Measurements from ENCODE around the gene PREX1. TPM values are rescaled to one million over a fixed set of nuclear protein-coding genes. Genes with fewer than 3 reads are reported as not detected.

PREX1 gene
- total RNA-seq, 4 donors from 2014 or later: 9.9 to 150 (median 18.4) TPM

DNA sequence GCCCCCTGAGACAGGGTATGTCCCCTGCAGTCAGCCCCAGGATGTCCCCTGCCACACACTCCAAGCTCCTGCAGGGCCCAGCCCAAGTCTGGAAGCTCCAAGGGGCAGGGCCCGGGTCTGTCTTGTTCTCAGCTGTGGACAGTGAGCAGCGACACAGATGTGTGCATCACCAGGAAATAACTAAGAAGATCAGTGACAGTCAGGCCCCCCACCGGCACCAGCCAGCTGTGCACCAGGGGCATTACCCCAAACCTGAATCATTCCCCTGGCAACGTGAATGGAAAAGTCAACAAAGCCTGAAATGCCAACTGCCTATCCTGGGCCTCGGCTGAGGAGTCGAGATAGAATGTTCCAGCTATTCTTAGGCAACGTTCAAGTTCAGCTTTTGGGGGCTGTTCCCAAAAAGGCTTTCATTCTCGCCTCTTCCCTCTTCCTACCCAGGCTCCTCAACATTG lies 105.0 kb downstream of the PREX1 start:
- peak overlapping the region; percentile 62 to 82 (median 70) for H3K27ac ChIP-seq
- no peak overlapping the region for H3K4me3 ChIP-seq
- no peak for TF ChIP-seq POLR2A (IDR thresholded peaks at IDR 0.05)
- TF ChIP-seq, protein P1, sequence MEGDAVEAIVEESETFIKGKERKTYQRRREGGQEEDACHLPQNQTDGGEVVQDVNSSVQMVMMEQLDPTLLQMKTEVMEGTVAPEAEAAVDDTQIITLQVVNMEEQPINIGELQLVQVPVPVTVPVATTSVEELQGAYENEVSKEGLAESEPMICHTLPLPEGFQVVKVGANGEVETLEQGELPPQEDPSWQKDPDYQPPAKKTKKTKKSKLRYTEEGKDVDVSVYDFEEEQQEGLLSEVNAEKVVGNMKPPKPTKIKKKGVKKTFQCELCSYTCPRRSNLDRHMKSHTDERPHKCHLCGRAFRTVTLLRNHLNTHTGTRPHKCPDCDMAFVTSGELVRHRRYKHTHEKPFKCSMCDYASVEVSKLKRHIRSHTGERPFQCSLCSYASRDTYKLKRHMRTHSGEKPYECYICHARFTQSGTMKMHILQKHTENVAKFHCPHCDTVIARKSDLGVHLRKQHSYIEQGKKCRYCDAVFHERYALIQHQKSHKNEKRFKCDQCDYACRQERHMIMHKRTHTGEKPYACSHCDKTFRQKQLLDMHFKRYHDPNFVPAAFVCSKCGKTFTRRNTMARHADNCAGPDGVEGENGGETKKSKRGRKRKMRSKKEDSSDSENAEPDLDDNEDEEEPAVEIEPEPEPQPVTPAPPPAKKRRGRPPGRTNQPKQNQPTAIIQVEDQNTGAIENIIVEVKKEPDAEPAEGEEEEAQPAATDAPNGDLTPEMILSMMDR (IDR thresholded peaks at IDR 0.05): no peak
- H3K4me1 ChIP-seq: peaks cover 0 to 50% (median 36%) of the 10 kb centered on the region in 4 donors
- no peaks in the 10 kb centered on the region for H3K27me3 ChIP-seq
- no peaks in the 10 kb centered on the region for H3K9me3 ChIP-seq
- DNase-seq: peak in 2 of 3 donors; percentile 56 to 64
- peaks cover 0 to 2% (median 0%) of the 10 kb centered on the region in 3 donors for H3K36me3 ChIP-seq

DNA sequence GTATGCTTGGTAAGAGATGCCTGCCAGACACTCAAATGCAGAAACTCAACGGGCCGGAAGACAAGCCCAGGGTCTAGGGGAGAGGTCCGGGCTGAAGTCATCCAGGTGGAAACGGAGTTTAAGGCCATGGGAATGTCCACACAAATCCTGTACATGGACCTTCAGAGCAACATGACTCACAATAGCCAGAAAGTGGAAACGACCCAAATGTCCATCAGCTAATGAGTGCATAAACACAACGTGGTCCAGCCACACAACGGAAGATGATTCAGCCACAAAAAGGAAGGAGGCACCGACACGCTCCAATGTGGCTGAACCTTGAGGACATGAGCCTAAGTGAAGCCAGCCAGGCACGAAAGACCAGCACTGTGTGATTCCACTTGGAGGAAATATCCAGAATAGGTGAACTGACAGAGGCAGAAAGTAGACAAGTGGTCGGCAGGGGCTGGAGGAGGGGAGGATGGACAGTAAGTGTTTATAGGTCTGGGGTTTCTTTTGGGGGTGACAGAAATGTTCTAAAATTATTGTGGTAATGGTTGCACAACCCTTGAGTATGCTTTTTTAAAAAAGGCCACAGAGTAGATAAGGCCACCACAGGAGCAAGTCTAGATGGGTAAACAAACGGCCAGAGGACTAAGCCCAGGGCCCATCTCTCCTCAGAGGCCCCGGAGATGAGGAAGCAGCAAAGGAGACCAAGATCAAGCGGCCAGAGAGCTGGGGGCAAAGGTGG lies 105.6 kb downstream of the PREX1 start:
- no peaks in the 10 kb centered on the region for H3K9me3 ChIP-seq
- H3K36me3 ChIP-seq: peaks cover 0 to 3% (median 0%) of the 10 kb centered on the region in 3 donors
- TF ChIP-seq, protein P1 (IDR thresholded peaks at IDR 0.05): no peak
- no peak for TF ChIP-seq POLR2A (IDR thresholded peaks at IDR 0.05)
- peak in 2 of 3 donors; percentile 79 to 82 for DNase-seq
- peak overlapping the region; percentile 62 to 82 (median 70) for H3K27ac ChIP-seq
- H3K4me1 ChIP-seq: peaks cover 0 to 51% (median 38%) of the 10 kb centered on the region in 4 donors
- H3K27me3 ChIP-seq: no peaks in the 10 kb centered on the region
- peak overlapping the region in 1 of 4 donors; percentile 2 for H3K4me3 ChIP-seq

DNA sequence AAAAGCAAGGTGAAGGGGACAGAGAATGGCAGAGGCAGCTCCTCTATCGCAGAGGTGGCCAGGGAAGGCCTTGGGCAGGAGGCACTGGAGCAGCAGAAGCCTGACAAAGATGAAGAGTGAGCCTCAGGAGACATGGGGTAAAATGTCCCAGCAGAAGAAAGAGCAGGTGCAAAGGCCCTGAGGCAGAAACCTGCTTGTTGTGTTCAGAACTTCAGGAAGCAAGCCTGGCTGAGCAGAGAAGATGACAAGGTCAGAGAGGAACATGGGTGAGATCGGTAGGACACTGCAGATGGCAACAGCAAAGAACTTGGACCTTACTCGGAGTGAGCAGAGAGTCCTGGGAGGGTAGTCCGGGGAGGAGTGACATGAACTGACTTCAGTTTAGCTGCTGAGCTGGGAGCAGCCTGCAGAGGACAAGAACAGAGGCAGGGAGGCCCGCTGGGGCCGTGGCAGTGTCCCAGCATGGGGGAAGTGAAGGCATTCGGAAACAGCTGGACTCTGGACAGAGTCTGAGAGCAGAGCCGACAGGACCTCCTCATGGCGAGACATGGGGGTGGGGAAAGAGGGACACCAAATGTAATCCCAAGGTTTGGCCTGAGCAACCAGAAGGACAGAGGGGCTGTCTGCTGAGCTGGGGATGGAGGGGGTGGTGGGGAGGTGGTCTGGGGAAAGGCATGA lies 106.3 kb downstream of the PREX1 start:
- peak in 2 of 3 donors; percentile 44 to 62 for DNase-seq
- Histone ChIP-seq H3K36me3 (peaks cover 0 to 3% (median 0%) of the 10 kb centered on the region in 3 donors), H3K4me1 (peaks cover 0 to 58% (median 45%) of the 10 kb centered on the region in 4 donors), H3K4me3 (peak overlapping the region in 1 of 4 donors; percentile 2), H3K27me3 (no peaks in the 10 kb centered on the region), H3K27ac (peak overlapping the region; percentile 62 to 82 (median 70)), H3K9me3 (no peaks in the 10 kb centered on the region)
- TF ChIP-seq, protein P1 (IDR thresholded peaks at IDR 0.05): no peak
- TF ChIP-seq POLR2A (IDR thresholded peaks at IDR 0.05): no peak

DNA sequence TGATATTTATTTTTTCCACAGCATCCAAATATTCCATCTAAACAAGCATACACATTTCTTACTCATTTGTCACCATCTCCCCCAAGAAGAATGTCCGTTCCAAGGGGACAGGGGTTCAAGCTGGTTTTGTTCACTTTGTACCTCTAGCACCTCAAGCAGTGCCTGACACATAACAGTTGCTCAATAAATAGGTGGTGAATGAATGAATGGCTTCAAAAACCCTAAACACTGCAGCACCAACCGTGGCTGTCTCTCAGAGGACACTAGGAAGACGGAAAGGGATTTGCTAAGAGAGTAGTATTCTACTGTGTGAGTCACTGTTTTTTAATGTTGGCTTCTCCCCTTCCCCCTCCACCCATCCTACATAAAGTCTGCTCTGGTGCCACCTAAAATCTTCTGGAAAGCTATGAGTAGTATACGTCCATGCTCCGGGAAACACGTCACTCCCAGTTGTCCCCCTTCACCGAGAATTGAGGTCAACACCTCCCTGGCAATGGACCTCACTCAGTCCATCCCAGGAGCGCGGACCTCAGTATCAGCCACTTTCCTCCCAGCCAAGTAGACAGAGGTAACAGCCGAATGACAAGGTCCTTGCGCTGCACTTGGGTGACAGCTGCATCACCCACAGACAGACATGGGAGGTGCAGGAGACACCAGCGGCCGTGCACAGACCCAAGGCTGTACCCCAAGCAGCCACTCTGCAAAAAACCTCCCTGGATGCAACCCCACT lies 107.4 kb downstream of the PREX1 start:
- peaks cover 0 to 3% (median 0%) of the 10 kb centered on the region in 3 donors for H3K36me3 ChIP-seq
- no peaks in the 10 kb centered on the region for H3K9me3 ChIP-seq
- TF ChIP-seq, protein P1 (IDR thresholded peaks at IDR 0.05): no peak
- no peak for TF ChIP-seq POLR2A (IDR thresholded peaks at IDR 0.05)
- no peaks in the 10 kb centered on the region for H3K27me3 ChIP-seq
- H3K27ac ChIP-seq: peak overlapping the region in 1 of 4 donors; percentile 82
- H3K4me3 ChIP-seq: no peak overlapping the region
- H3K4me1 ChIP-seq: peaks cover 0 to 68% (median 50%) of the 10 kb centered on the region in 4 donors
- DNase-seq: peak in 1 of 3 donors; percentile 36

DNA sequence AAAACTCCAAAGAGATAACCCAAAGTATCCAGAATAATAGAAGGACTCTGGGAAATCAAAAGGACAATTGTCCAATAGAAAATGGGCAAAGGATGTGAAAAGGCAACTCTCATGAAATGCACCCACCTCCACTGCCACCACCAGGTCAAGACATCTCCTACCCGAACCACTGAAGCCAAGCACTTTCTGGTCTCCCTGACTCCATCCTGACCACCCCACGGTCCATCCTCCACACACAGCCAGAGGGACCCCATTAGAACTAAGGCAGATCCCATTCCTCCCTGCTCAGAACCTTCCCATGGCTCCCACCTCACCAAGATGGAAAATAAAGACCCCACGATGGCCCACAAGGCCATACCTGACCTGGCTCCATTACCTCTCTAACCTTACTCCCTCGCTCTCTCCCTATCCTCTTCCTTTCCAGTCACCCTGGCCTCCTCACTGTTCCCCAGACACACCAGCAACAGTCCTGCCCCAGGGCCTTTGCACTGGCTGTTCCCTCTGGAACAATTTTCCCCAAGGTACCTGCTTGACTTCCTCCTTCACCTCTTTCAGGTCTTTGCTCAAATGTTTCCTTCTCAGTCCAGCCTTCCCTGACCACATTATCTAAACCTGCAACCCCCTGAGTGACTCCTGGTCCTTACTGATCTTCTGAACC lies 108.1 kb downstream of the PREX1 start:
- Histone ChIP-seq H3K4me1 (peaks cover 0 to 69% (median 48%) of the 10 kb centered on the region in 4 donors), H3K27ac (peak overlapping the region in 3 of 4 donors; percentile 11 to 82 (median 37))
- no peak for TF ChIP-seq POLR2A (IDR thresholded peaks at IDR 0.05)
- TF ChIP-seq, protein P1 (IDR thresholded peaks at IDR 0.05): no peak

More for the DNA sequence above, 108.1 kb downstream of the PREX1 start:
- Histone ChIP-seq H3K4me3 (no peak overlapping the region), H3K9me3 (no peaks in the 10 kb centered on the region), H3K27me3 (no peaks in the 10 kb centered on the region), H3K36me3 (peaks cover 0 to 3% (median 0%) of the 10 kb centered on the region in 3 donors)
- DNase-seq: peak in 1 of 3 donors; percentile 33
